Measurements from ENCODE around the gene CDH13. TPM values are rescaled to one million over a fixed set of nuclear protein-coding genes. Genes with fewer than 3 reads are reported as not detected.

CDH13 gene
- polyA plus RNA-seq, 2 of the 4 experiments (the other 2 are of a cell fraction): not detected

DNA sequence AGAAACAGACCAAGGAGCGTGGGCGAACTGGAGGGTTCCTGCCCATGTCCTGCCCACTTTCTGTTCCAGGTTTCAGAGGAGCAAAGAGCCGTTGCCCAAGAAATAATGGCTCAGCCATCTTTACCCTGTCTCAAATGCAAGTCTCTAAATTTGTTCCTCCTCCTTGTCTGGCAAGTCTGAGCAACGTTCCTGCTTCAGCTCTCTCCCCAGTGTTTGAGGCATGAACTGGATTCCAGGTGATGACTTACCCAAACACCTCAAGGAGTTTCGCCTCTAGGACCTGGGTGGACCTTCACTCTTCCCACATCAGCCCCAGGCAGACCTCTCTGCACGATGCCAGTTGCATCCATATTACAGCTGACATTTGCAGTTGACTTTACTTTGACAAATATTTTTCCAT lies 659.2 kb downstream of the CDH13 start:
- no peak overlapping the region for H3K4me3 ChIP-seq
- TF ChIP-seq HES2 (IDR thresholded peaks at IDR 0.05) (no peak), CHD2 (IDR thresholded peaks at IDR 0.05; ENCODE audit: low read length, partially characterized antibody) (no peak), HOXB13 (CRISPR knock-in tag; IDR thresholded peaks at IDR 0.05; ENCODE audit: low read depth) (no peak), TFCP2L1 (CRISPR knock-in tag; IDR thresholded peaks at IDR 0.05) (no peak), EHF (CRISPR knock-in tag; IDR thresholded peaks at IDR 0.05) (no peak), NR3C1 (IDR thresholded peaks at IDR 0.05) (no peak), ZSCAN20 (CRISPR knock-in tag; IDR thresholded peaks at IDR 0.05) (no peak)
- ATAC-seq (no peak), DNase-seq (ENCODE audit: low read depth in 1 of 2, low spot score in 1 of 2) (no peak), FAIRE-seq (no peak)
- WGBS (ENCODE audit: missing lambda C conversion rate): 1% methylated on average over 6 of the region's 6 CpGs
- H3K9me3 ChIP-seq: no peaks in the 10 kb centered on the region
- CTCF ChIA-PET: no interaction called here
- H3K4me2 ChIP-seq: no peak overlapping the region
- POLR2A ChIA-PET: no interaction called here
- H3K4me1 ChIP-seq: no peaks in the 10 kb centered on the region
- no peak overlapping the region for H3K27ac ChIP-seq

- Histone ChIP-seq H3K27ac (no peak overlapping the region), H3K4me3 (no peak overlapping the region), H3K4me2 (no peak overlapping the region), H3K9me3 (no peaks in the 10 kb centered on the region), H3K4me1 (no peaks in the 10 kb centered on the region)
- ATAC-seq: no peak
- FAIRE-seq: no peak
- POLR2A ChIA-PET: no interaction called here
- DNase-seq (ENCODE audit: low read depth in 1 of 2, low spot score in 1 of 2): no peak
- 0% methylated on average over 2 of the region's 2 CpGs for WGBS (ENCODE audit: missing lambda C conversion rate)
- TF ChIP-seq HMGXB4 (CRISPR knock-in tag; IDR thresholded peaks at IDR 0.05; ENCODE audit: borderline replicate concordance): no peak
- TF ChIP-seq PBX3 (IDR thresholded peaks at IDR 0.05): no peak
- no peak for TF ChIP-seq RFX5 (IDR thresholded peaks at IDR 0.05)
- TF ChIP-seq NPAS2 (CRISPR knock-in tag; IDR thresholded peaks at IDR 0.05; ENCODE audit: borderline replicate concordance): no peak
- TF ChIP-seq GATA3 (IDR thresholded peaks at IDR 0.05; ENCODE audit: borderline replicate concordance): no peak
- TF ChIP-seq ZFP36 (IDR thresholded peaks at IDR 0.05; ENCODE audit: borderline replicate concordance, partially characterized antibody): no peak
- TF ChIP-seq ZSCAN20 (CRISPR knock-in tag; IDR thresholded peaks at IDR 0.05): no peak
- TF ChIP-seq CBX8 (IDR thresholded peaks at IDR 0.05): no peak
- TF ChIP-seq HEYL (CRISPR knock-in tag; IDR thresholded peaks at IDR 0.05): no peak
- CTCF ChIA-PET: no interaction called here
Measured at GRCh38 chr16:83296505-83296904, 669.7 kb downstream of the CDH13 start.

DNA sequence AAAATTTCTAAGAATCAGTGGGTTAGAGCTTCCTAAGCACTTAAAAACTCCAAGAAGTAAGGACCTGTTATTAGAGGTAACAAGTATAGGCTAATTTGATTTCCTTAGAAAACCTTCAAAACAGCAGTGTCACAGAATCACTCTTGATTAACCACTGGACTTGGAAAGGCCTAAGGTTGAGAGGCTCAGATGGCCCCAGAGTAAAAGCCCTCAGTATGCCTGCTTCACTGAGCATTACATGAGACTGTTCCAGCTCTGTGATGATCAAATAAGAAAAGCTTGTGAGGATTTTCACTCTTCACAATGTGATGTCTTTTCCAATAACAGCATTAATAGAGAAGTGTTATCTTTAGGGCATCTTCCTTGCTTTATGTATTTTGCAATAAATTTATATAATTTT lies 671.8 kb downstream of the CDH13 start:
- CTCF ChIA-PET: no interaction called here
- no peak overlapping the region for H3K27ac ChIP-seq
- H3K4me1 ChIP-seq: no peaks in the 10 kb centered on the region
- no peaks in the 10 kb centered on the region for H3K9me3 ChIP-seq
- ATAC-seq (no peak), FAIRE-seq (no peak), DNase-seq (ENCODE audit: low read depth in 1 of 2, low spot score in 1 of 2) (no peak)
- TF ChIP-seq HES2 (IDR thresholded peaks at IDR 0.05) (no peak), POLR2AphosphoS2 (conservative IDR thresholded peaks at IDR 0.05; ENCODE audit: low read length) (no peak), MYC (IDR thresholded peaks at IDR 0.05; ENCODE audit: borderline replicate concordance, low read length) (no peak), FOSL2 (IDR thresholded peaks at IDR 0.05) (no peak), FOSL2 (CRISPR knock-in tag; IDR thresholded peaks at IDR 0.05) (no peak), PBX3 (IDR thresholded peaks at IDR 0.05) (no peak), ATOH8 (CRISPR knock-in tag; IDR thresholded peaks at IDR 0.05; ENCODE audit: low read depth) (no peak), ESRRA (IDR thresholded peaks at IDR 0.05; ENCODE audit: borderline replicate concordance, low read length) (no peak), SREBF2 (IDR thresholded peaks at IDR 0.05) (no peak), ZC3H11A (IDR thresholded peaks at IDR 0.05) (no peak)
- TF ChIP-seq, protein P1, sequence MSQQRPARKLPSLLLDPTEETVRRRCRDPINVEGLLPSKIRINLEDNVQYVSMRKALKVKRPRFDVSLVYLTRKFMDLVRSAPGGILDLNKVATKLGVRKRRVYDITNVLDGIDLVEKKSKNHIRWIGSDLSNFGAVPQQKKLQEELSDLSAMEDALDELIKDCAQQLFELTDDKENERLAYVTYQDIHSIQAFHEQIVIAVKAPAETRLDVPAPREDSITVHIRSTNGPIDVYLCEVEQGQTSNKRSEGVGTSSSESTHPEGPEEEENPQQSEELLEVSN (IDR thresholded peaks at IDR 0.05; ENCODE audit: borderline replicate concordance, low read depth): no peak
- no peak overlapping the region for H3K4me2 ChIP-seq
- no peak overlapping the region for H3K4me3 ChIP-seq
- POLR2A ChIA-PET: no interaction called here
